H9 (cell line): ENCODE measurements around the gene ANKMY2. TPM values are rescaled to one million over a fixed set of nuclear protein-coding genes. Genes with fewer than 3 reads are reported as not detected.

ENCODE experiments used
- DNase-seq: peaks from one replicate; pipeline ENCODE4 v3.0.0-alpha.2; 2017
- H2AFZ ChIP-seq: one replicate; pipeline ENCODE4 v1.6.1; 2013; ENCODE audit warnings: mild to moderate bottlenecking, low read length, control low read depth, moderate library complexity
- H2AK5ac ChIP-seq: 2 replicates; pipeline ENCODE4 v1.6.1; 2013; ENCODE audit warnings: low read length, control low read depth, mixed read lengths; ENCODE audit not compliant: insufficient read length
- H2BK120ac ChIP-seq: one replicate; pipeline ENCODE4 v1.6.1; 2013; ENCODE audit warnings: low read depth, mild to moderate bottlenecking, low read length, control low read depth, inconsistent platforms; ENCODE audit not compliant: poor library complexity, severe bottlenecking
- H2BK12ac ChIP-seq: 2 replicates; pipeline ENCODE4 v1.6.1; 2013; ENCODE audit warnings: low read length, control low read depth, mixed read lengths, low read depth; ENCODE audit not compliant: insufficient read length
- H2BK15ac ChIP-seq: 2 replicates; pipeline ENCODE4 v1.6.1; 2013; ENCODE audit warnings: low read depth, low read length, control low read depth
- H2BK20ac ChIP-seq: one replicate; pipeline ENCODE4 v1.6.1; 2013; ENCODE audit warnings: low read depth, mild to moderate bottlenecking, low read length, control low read depth, inconsistent platforms; ENCODE audit not compliant: poor library complexity, severe bottlenecking
- H2BK5ac ChIP-seq: 2 replicates; pipeline ENCODE4 v1.6.1; 2013; ENCODE audit warnings: low read length, control low read depth, mixed read lengths; ENCODE audit not compliant: insufficient read length
- H3K14ac ChIP-seq: 2 replicates; pipeline ENCODE4 v1.6.1; 2013; ENCODE audit warnings: low read length, control low read depth; ENCODE audit not compliant: insufficient read depth
- H3K18ac ChIP-seq: 2 replicates; pipeline ENCODE4 v1.6.1; 2013; ENCODE audit warnings: low read depth, mild to moderate bottlenecking, mixed read lengths, low read length, control low read depth; ENCODE audit not compliant: insufficient read length
- H3K23ac ChIP-seq: 2 replicates; pipeline ENCODE4 v1.6.1; 2013; ENCODE audit warnings: low read length, control low read depth, mixed read lengths, low read depth; ENCODE audit not compliant: insufficient read length
- H3K23me2 ChIP-seq: 2 replicates; pipeline ENCODE4 v1.6.1; 2013; ENCODE audit warnings: low read depth, mild to moderate bottlenecking, mixed read lengths, low read length, control low read depth; ENCODE audit not compliant: insufficient read length, poor library complexity, severe bottlenecking
- H3K27ac ChIP-seq: 2 replicates; pipeline ENCODE4 v1.5.1; 2013; ENCODE audit warnings: low read length, control low read depth, mixed read lengths, low read depth; ENCODE audit not compliant: insufficient read length
- H3K27me3 ChIP-seq: 2 replicates; pipeline ENCODE4 v1.6.1; 2013; ENCODE audit warnings: low read length, control low read depth, inconsistent platforms; ENCODE audit not compliant: insufficient read depth
- H3K4ac ChIP-seq: 2 replicates; pipeline ENCODE4 v1.6.1; 2013; ENCODE audit warnings: low read depth, mild to moderate bottlenecking, control low read depth, inconsistent platforms, low read length, moderate library complexity
- H3K4me1 ChIP-seq: 2 replicates; pipeline ENCODE4 v1.6.1; 2013; ENCODE audit warnings: low read length, control low read depth, inconsistent platforms; ENCODE audit not compliant: insufficient read depth
- H3K4me2 ChIP-seq: 2 replicates; pipeline ENCODE4 v1.6.1; 2013; ENCODE audit warnings: low read length, control low read depth, mixed read lengths; ENCODE audit not compliant: insufficient read length, insufficient read depth
- H3K56ac ChIP-seq: 2 replicates; pipeline ENCODE4 v1.6.1; 2013; ENCODE audit warnings: low read depth, mild to moderate bottlenecking, mixed read lengths, low read length, control low read depth; ENCODE audit not compliant: insufficient read length
- H3K79me1 ChIP-seq: 2 replicates; pipeline ENCODE4 v1.6.1; 2013; ENCODE audit warnings: low read depth, mild to moderate bottlenecking, moderate library complexity, low read length, control low read depth, inconsistent platforms; ENCODE audit not compliant: insufficient read depth, poor library complexity, severe bottlenecking
- H3K79me2 ChIP-seq: 2 replicates; pipeline ENCODE4 v1.6.1; 2013; ENCODE audit warnings: low read length, control low read depth, inconsistent platforms; ENCODE audit not compliant: insufficient read depth
- H3K9ac ChIP-seq: 2 replicates; pipeline ENCODE4 v1.6.1; 2013; ENCODE audit warnings: low read length, control low read depth, mixed read lengths; ENCODE audit not compliant: insufficient read length; ENCODE audit errors: extremely low read depth
- H3K9me3 ChIP-seq: one replicate; pipeline ENCODE4 v1.6.1; 2013; ENCODE audit warnings: low read depth, low read length, inconsistent platforms; ENCODE audit not compliant: control insufficient read depth
- H3T11ph ChIP-seq: one replicate; pipeline ENCODE4 v1.6.1; 2013; ENCODE audit warnings: mild to moderate bottlenecking, low read length, control low read depth, inconsistent platforms
- H4K20me1 ChIP-seq: one replicate; pipeline ENCODE4 v1.6.1; 2013; ENCODE audit not compliant: control insufficient read depth, insufficient read length, insufficient read depth
- H4K5ac ChIP-seq: 2 replicates; pipeline ENCODE4 v1.6.1; 2013; ENCODE audit warnings: low read depth, mild to moderate bottlenecking, mixed read lengths, low read length, control low read depth; ENCODE audit not compliant: insufficient read length
- H4K8ac ChIP-seq: replicated peaks from 2 replicates; pipeline ENCODE4 v1.6.1; 2013; ENCODE audit warnings: low read length, control low read depth, mixed read lengths, low read depth; ENCODE audit not compliant: insufficient read length
- H4K91ac ChIP-seq: 2 replicates; pipeline ENCODE4 v1.6.1; 2013; ENCODE audit warnings: low read depth, mild to moderate bottlenecking, moderate library complexity, mixed read lengths, low read length, control low read depth; ENCODE audit not compliant: insufficient read length
- H3K27ac Mint-ChIP-seq, 3 experiments: 2 replicates in 2 of 3; 3 replicates in 1 of 3; pipeline ENCODE4 v1.8.0; 2020 to 2021; ENCODE audit warnings: mixed read lengths in 3 of 3, mild to moderate bottlenecking in 1 of 3, moderate library complexity in 1 of 3
- H3K27me3 Mint-ChIP-seq: 2 replicates; pipeline ENCODE4 v1.8.0; 2021; ENCODE audit warnings: low read depth, mild to moderate bottlenecking, moderate library complexity, mixed read lengths
- H3K36me3 Mint-ChIP-seq, 3 experiments: 2 replicates in 2 of 3; 3 replicates in 1 of 3; pipeline ENCODE4 v1.8.0; 2020 to 2021; ENCODE audit warnings: low read depth in 3 of 3, mixed read lengths in 3 of 3; ENCODE audit not compliant: insufficient read depth in 1 of 3
- H3K4me1 Mint-ChIP-seq, 2 experiments: 2 replicates each; pipeline ENCODE4 v1.8.0; 2020; ENCODE audit warnings: mixed read lengths in 2 of 2
- H3K4me3 Mint-ChIP-seq, 2 experiments: 2 replicates in 1 of 2; 3 replicates in 1 of 2; pipeline ENCODE4 v1.8.0; 2020 to 2021; ENCODE audit warnings: mild to moderate bottlenecking in 2 of 2, mixed read lengths in 2 of 2, moderate library complexity in 1 of 2
- H3K9me3 Mint-ChIP-seq, 2 experiments: 2 replicates in 1 of 2; 3 replicates in 1 of 2; pipeline ENCODE4 v1.8.0; 2020; ENCODE audit warnings: mild to moderate bottlenecking in 2 of 2, mixed read lengths in 2 of 2, moderate library complexity in 1 of 2
- CTCF ChIP-seq: fragments of 200-600 bp; sonication (generic); conservative IDR thresholded peaks from 3 replicates; pipeline ENCODE4 v1.8.0; 2021; ENCODE audit warnings: antibody characterized with exemption, mild to moderate bottlenecking
- WGBS: extraction: QIAGEN DNeasy Blood & Tissue Kit; methylation state at CpG from one replicate; pipeline ENCODE4 v1.1.7; 2013; ENCODE audit warnings: missing lambda C conversion rate, low lambda C conversion rate, mixed read lengths; ENCODE audit not compliant: insufficient read length; ENCODE audit errors: extremely low coverage; 5-methylcytosine and 5-hydroxymethylcytosine counted together
- total RNA-seq: library from RNA; stranded (reverse); gene quantifications from 2 replicates; pipeline ENCODE4 v1.2.1, GENCODE V29; 2021

Gene ANKMY2
- total RNA-seq, 1 experiment from 2014 or later: 12.7 TPM

DNA sequence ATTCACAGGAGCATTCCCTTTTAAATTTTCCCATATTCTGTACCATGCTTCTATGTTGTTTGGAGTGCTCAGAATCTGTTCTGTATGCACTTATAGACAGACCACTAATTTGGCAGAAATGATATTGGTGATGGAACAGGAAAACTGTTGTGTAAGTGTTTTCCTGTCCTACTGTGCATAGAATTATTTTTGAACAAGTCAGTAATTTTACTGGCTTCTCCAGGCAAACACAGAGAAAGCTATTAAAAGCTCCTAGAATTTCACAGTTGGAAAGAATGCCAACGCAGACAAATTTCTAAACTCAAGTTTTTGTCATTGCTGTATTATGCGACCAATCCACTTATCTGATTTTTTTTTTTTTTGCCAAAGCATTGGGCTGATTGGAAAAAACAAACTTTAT is 55.7 kb downstream of the ANKMY2 start:
- Mint-ChIP-seq H3K36me3 (peaks cover 0 to 2% (median 0%) of the 10 kb centered on the region in 3 experiments; a peak in 2 of 7 replicates), H3K27ac (no peak overlapping the region), H3K9me3 (no peaks in the 10 kb centered on the region), H3K4me3 (no peak overlapping the region), H3K27me3 (peaks cover 3% of the 10 kb centered on the region; the same call in 1 of the 2 replicates), H3K4me1 (peaks cover 6 to 13% of the 10 kb centered on the region in 2 experiments; a peak in 3 of 4 replicates)
- H3K79me2 ChIP-seq: no peaks in the 10 kb centered on the region
- H4K5ac ChIP-seq: no peak overlapping the region
- H2BK20ac ChIP-seq: no peak overlapping the region
- H4K91ac ChIP-seq: no peak overlapping the region
- H3K4me2 ChIP-seq: no peak overlapping the region
- no peak overlapping the region for H3K18ac ChIP-seq
- no peak overlapping the region for H4K8ac ChIP-seq
- no peak overlapping the region for H2AFZ ChIP-seq
- no peak for TF ChIP-seq CTCF
- H3K23me2 ChIP-seq: no peaks in the 10 kb centered on the region
- no peak overlapping the region for H2AK5ac ChIP-seq
- H3K9ac ChIP-seq: no peak overlapping the region
- no peak overlapping the region for H3K56ac ChIP-seq
- no peak overlapping the region for H2BK12ac ChIP-seq
- no peak overlapping the region for H2BK5ac ChIP-seq
- no peak for DNase-seq
- no peaks in the 10 kb centered on the region for H3K79me1 ChIP-seq
- H3K23ac ChIP-seq: no peak overlapping the region
- no peak overlapping the region for H2BK120ac ChIP-seq
- H3K4me1 ChIP-seq: peaks cover 2% of the 10 kb centered on the region; the same call in 1 of the 2 replicates
- no peak overlapping the region for H3K14ac ChIP-seq
- H4K20me1 ChIP-seq: no peaks in the 10 kb centered on the region
- H3K27me3 ChIP-seq: no peaks in the 10 kb centered on the region
- H3K9me3 ChIP-seq: no peaks in the 10 kb centered on the region
- no peak overlapping the region for H3K4ac ChIP-seq
- no peak overlapping the region for H2BK15ac ChIP-seq
- no peak overlapping the region for H3K27ac ChIP-seq
- no peak overlapping the region for H3T11ph ChIP-seq
- WGBS: no CpG with 5 or more reads among the region's 2 CpGs
